Transverse colon (tissue), 4 donors: ENCODE data around the gene DPEP2NB. TPM values are rescaled to one million over a fixed set of nuclear protein-coding genes. Genes with fewer than 3 reads are reported as not detected.
A peak's percentile ranks its signal among the peaks of the same experiment; 100 is the strongest.

Source experiments
- DNase-seq: peaks from one replicate; pipeline ENCODE4 v3.0.0-alpha.2; 2019
- H3K27ac ChIP-seq, 4 donors: fragments of 200-600 bp; sonication (generic); 2 replicates each; pipeline ENCODE4 v1.5.1; 2016 to 2018; ENCODE audit warnings: inconsistent platforms in 4 of 4
- H3K27me3 ChIP-seq: fragments of 200-600 bp; sonication (generic); 2 replicates; pipeline ENCODE4 v1.5.1; 2017; ENCODE audit warnings: inconsistent platforms
- H3K36me3 ChIP-seq, 4 donors: fragments of 200-600 bp; sonication (generic); 2 replicates each; pipeline ENCODE4 v1.5.1; 2017 to 2019; ENCODE audit warnings: inconsistent platforms in 4 of 4
- H3K4me1 ChIP-seq, 4 donors: fragments of 200-600 bp; sonication (generic); 2 replicates each; pipeline ENCODE4 v1.5.1; 2017 to 2020; ENCODE audit warnings: inconsistent platforms in 4 of 4
- H3K4me3 ChIP-seq, 4 donors: fragments of 200-600 bp; sonication (generic); 1 replicate in 1 of 4; 2 replicates in 3 of 4; pipeline versions ENCODE4 v1.5.1 to v1.6.1; 2017 to 2019; ENCODE audit warnings: inconsistent platforms in 4 of 4
- H3K9me3 ChIP-seq, 2 donors: fragments of 200-600 bp; sonication (generic); 2 replicates each; pipeline ENCODE4 v1.5.1; 2017 to 2019; ENCODE audit warnings: inconsistent platforms in 2 of 2
- CTCF ChIP-seq, 5 experiments: fragments of 200-600 bp in 3 of 5; fragments of 450-650 bp in 2 of 5; sonication (generic) in 3 of 5; IDR thresholded peaks; 1 replicate in 2 of 5; 2 replicates in 3 of 5; pipeline ENCODE4 v1.5.1; 2016 to 2017; ENCODE audit warnings: antibody characterized with exemption in 5 of 5, inconsistent platforms in 3 of 5, mild to moderate bottlenecking in 2 of 5, moderate library complexity in 1 of 5
- EP300 ChIP-seq: sonication (generic); formaldehyde crosslinking; IDR thresholded peaks from one replicate; pipeline ENCODE4 v1.6.1; 2017; ENCODE audit warnings: antibody characterized with exemption, low read depth
- POLR2A ChIP-seq: fragments of 450-650 bp; IDR thresholded peaks from one replicate; pipeline ENCODE4 v1.6.1; 2016; ENCODE audit warnings: antibody characterized with exemption, mild to moderate bottlenecking, moderate library complexity
- POLR2AphosphoS5 ChIP-seq, 3 donors: sonication (generic); formaldehyde crosslinking; IDR thresholded peaks; one replicate each; pipeline ENCODE4 v1.6.1; 2016; ENCODE audit warnings: antibody characterized with exemption in 3 of 3
- WGBS, 2 donors: methylation state at CpG; one replicate each; pipeline ENCODE4 v1.1.5; 2018; ENCODE audit warnings: low coverage in 1 of 2; 5-methylcytosine and 5-hydroxymethylcytosine counted together
- in situ Hi-C, 4 donors: fragments of 200-750 bp; cut with MboI; loops; one replicate each; pipeline versions ENCODE4 v1.15.0 to v1.15.1; 2017; ENCODE audit warnings: low sequenced_read_pairs in 3 of 4, low pct_ligation_motif_present in 1 of 4, low pct_unique_long_range_greater_than_20kb in 1 of 4
- intact Hi-C: fragments of 100-400 bp; cut with DNase I; formaldehyde crosslinking; loops from one replicate; pipeline ENCODE4 v1.15.1; 2023; ENCODE audit warnings: low total_unique reads
- total RNA-seq, 4 donors: library from RNA; depleted of rRNA; stranded (reverse); fragments of >200 nt; gene quantifications; one replicate each; pipeline ENCODE4 v1.1.0, GENCODE V29; 2016

Gene DPEP2NB
- total RNA-seq, 4 donors from 2014 or later: not detected

GRCh38 chr16:67987460-67988160 is 28.1 kb downstream of the DPEP2NB start:
- no peaks in the 10 kb centered on the region for H3K9me3 ChIP-seq
- no peak overlapping the region for H3K4me3 ChIP-seq
- DNase-seq: no peak
- WGBS, 2 donors: 74 to 80% methylated on average over 2 to 11 of the region's 11 CpGs
- no peaks in the 10 kb centered on the region for H3K36me3 ChIP-seq
- in situ Hi-C loops (no loop called here), intact Hi-C loops (loop anchor here (5.0 kb wide), 1 partner anchor 240 kb away; no protein-coding TSS in a partner anchor)
- H3K27ac ChIP-seq: peak overlapping the region in 1 of 4 donors; percentile 9
- H3K4me1 ChIP-seq: peaks cover 0 to 20% (median 0%) of the 10 kb centered on the region in 4 donors
- no peak for TF ChIP-seq EP300
- no peak for TF ChIP-seq CTCF (IDR thresholded peaks at IDR 0.05)
- TF ChIP-seq POLR2A: no peak
- TF ChIP-seq POLR2AphosphoS5 (IDR thresholded peaks at IDR 0.05): no peak
- no peaks in the 10 kb centered on the region for H3K27me3 ChIP-seq

GRCh38 chr16:67986949-67987348 is 28.8 kb downstream of the DPEP2NB start:
- TF ChIP-seq CTCF (IDR thresholded peaks at IDR 0.05) (no peak), POLR2A (no peak), POLR2AphosphoS5 (IDR thresholded peaks at IDR 0.05) (no peak), EP300 (no peak)
- no peak for DNase-seq
- no peaks in the 10 kb centered on the region for H3K9me3 ChIP-seq
- no peak overlapping the region for H3K4me3 ChIP-seq
- H3K36me3 ChIP-seq: no peaks in the 10 kb centered on the region
- 76 to 88% methylated on average over 5 of the region's 5 CpGs for WGBS, 2 donors
- in situ Hi-C loops (no loop called here), intact Hi-C loops (loop anchor here (5.0 kb wide), 1 partner anchor 240 kb away; no protein-coding TSS in a partner anchor)
- H3K27me3 ChIP-seq: no peaks in the 10 kb centered on the region
- no peak overlapping the region for H3K27ac ChIP-seq
- H3K4me1 ChIP-seq: peaks cover 0 to 20% (median 0%) of the 10 kb centered on the region in 4 donors

- whole genome bisulfite sequencing, 2 donors: 89 to 97% methylated on average over 4 to 40 of the region's 49 CpGs
- no peak for DNase-seq
- Histone ChIP-seq H3K4me3 (no peak overlapping the region), H3K27me3 (no peaks in the 10 kb centered on the region), H3K36me3 (no peaks in the 10 kb centered on the region), H3K4me1 (peaks cover 0 to 20% (median 0%) of the 10 kb centered on the region in 4 donors), H3K27ac (no peak overlapping the region), H3K9me3 (no peaks in the 10 kb centered on the region)
- in situ Hi-C loops (no loop called here), intact Hi-C loops (no loop called here)
- TF ChIP-seq POLR2A: no peak
- no peak for TF ChIP-seq CTCF (IDR thresholded peaks at IDR 0.05)
- TF ChIP-seq EP300: no peak
- TF ChIP-seq POLR2AphosphoS5 (IDR thresholded peaks at IDR 0.05): no peak
Measured at GRCh38 chr16:67982011-67982696, 33.6 kb downstream of the DPEP2NB start.

GRCh38 chr16:67979955-67980678 is 35.6 kb downstream of the DPEP2NB start, which contains the start of gene DPEP3:
TSS of gene DPEP3 (minus strand) at chr16:67980499. CDS start at chr16:67980380, 119 bp downstream.
- 87 to 100% methylated on average over 5 to 62 of the region's 62 CpGs for WGBS, 2 donors
- in situ Hi-C loops (no loop called here), intact Hi-C loops (no loop called here)
- Histone ChIP-seq H3K36me3 (no peaks in the 10 kb centered on the region), H3K27ac (no peak within 1 kb of the TSS), H3K9me3 (no peaks in the 10 kb centered on the region), H3K4me3 (no peak within 1 kb of the TSS), H3K4me1 (peaks cover 0 to 13% (median 0%) of the 10 kb centered on the region in 4 donors), H3K27me3 (no peaks in the 10 kb centered on the region)
- no peak for TF ChIP-seq EP300
- peak in 1 of 5 experiments; percentile 8 for TF ChIP-seq CTCF (IDR thresholded peaks at IDR 0.05)
- no peak for TF ChIP-seq POLR2A
- no peak for TF ChIP-seq POLR2AphosphoS5 (IDR thresholded peaks at IDR 0.05)
- DNase-seq: no peak
